Ammon's horn (tissue), 1 donor: ENCODE results near the gene C16orf89.
"Not testable (repeated sequence)": the region's sequence is repeated elsewhere in the genome, so short reads cannot be mapped to it uniquely, and the experiment has no call there.

Experiments used
- DNase-seq: peaks from one replicate; pipeline ENCODE4 v3.0.0-alpha.2; 2016; ENCODE audit warnings: low spot score

C16orf89 gene, protein sequence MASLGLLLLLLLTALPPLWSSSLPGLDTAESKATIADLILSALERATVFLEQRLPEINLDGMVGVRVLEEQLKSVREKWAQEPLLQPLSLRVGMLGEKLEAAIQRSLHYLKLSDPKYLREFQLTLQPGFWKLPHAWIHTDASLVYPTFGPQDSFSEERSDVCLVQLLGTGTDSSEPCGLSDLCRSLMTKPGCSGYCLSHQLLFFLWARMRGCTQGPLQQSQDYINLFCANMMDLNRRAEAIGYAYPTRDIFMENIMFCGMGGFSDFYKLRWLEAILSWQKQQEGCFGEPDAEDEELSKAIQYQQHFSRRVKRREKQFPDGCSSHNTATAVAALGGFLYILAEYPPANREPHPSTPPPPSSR

GRCh38 chr16:5065813-5066212, at the start of gene C16orf89:
Gene C16orf89 (minus strand): TSS chr16:5065956. CDS start chr16:5065908, 48 bp downstream.
- peak; percentile 76 for DNase-seq

GRCh38 chr16:5110933-5111332, 45.2 kb upstream of the C16orf89 start:
- not testable (repeated sequence) for DNase-seq

DNA sequence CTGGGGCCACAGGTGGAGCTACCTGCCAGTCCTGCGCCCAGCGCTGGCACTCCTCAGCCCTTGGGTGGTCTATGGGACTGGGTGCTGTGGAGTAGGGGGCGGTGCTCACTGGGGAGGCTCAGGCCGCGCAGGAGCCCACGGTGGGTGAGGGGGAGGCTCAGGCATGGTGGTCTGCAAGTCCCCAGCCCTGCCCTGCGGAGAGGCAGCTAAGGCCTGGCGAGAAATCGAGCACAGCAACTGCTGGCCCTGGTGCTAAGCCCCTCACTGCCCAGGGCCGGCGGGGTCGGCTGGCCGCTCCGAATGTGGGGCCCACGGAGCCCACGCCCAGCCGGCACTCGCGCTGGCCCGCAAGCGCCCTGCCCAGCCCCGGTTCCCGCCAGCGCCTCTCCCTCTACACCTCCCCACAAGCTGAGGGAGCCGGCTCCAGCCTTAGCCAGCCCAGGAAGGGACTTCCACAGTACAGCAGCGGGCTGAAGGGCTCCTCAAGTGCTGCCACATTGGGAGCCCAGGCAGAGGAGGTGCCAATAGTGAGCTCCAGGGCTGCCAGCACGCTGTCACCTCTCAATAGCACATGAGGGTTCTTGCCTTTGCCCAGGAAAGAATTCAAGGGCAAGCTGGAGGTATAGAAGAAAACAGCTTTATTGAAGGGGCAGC, 42.9 kb upstream of the C16orf89 start:
- DNase-seq: no peak

GRCh38 chr16:5105039-5105438, 39.3 kb upstream of the C16orf89 start:
- not testable (repeated sequence) for DNase-seq

GRCh38 chr16:5103296-5104032, 37.7 kb upstream of the C16orf89 start:
- not testable (repeated sequence) for DNase-seq

DNA sequence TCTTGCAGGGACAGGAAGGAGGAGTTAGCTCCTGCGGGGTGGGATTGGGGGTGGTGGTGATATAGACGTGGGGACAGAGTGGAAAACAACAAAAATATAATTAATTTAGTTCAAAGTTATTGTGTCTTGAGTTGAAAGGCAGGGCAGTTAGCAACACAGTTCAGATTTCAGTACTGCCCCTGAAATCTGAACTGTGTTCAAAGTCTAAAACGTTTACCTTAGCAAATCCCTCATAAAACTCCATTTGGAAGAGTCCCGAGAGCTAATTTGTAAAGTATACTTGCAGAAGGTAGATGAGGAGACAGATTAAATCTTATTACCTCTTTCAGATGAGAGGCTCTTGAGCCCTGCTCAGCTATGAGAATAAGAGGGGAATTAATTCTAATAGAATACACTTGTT, 33.4 kb upstream of the C16orf89 start:
- DNase-seq: not testable (repeated sequence)

DNA sequence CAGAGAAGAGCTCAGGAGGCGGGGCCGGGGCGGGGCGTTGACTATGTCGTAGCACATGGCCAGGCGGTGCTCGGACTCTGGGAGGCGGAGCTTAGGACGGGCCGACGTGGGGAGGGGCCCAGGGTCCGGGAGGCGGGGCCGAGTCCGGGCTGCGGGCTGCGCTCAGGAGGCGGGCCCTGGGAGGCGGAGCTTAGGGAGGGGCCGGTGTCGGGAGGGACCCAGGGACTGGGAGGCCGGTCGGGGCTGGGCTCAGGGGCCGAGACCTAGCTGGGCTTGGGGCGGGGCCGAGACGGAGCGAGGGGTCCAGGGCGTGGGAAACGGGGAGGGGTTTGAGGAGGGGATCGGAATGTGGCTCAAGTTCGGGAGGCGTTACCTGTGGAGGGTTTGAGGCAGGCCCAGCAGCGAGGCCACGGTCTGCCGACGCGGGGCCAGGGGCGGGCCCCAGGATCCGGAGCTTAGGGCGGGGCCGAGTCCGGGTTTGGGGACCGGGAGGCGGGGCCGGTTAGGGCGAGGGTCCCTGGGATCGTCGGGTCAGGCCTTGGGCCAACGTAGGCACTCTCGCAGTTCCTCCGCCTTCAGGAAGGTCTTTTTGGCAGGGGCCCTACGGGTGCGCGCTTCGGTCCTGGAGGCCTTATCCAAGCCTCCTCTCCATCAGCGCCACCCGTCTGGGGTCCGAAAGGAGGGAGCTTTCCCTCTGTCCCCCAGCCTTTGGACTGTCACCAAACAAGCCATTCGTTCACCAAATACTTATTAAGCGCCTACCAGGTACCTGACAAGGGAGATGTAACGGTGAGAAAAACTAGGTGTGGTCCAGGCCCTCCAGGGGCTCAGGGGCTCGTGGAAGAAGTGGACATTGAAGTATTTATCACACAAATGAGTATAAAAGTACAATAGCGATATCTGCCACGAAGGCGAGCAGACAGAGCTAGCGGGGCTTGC, 32.7 kb upstream of the C16orf89 start:
- peak; percentile 71 for DNase-seq

DNA sequence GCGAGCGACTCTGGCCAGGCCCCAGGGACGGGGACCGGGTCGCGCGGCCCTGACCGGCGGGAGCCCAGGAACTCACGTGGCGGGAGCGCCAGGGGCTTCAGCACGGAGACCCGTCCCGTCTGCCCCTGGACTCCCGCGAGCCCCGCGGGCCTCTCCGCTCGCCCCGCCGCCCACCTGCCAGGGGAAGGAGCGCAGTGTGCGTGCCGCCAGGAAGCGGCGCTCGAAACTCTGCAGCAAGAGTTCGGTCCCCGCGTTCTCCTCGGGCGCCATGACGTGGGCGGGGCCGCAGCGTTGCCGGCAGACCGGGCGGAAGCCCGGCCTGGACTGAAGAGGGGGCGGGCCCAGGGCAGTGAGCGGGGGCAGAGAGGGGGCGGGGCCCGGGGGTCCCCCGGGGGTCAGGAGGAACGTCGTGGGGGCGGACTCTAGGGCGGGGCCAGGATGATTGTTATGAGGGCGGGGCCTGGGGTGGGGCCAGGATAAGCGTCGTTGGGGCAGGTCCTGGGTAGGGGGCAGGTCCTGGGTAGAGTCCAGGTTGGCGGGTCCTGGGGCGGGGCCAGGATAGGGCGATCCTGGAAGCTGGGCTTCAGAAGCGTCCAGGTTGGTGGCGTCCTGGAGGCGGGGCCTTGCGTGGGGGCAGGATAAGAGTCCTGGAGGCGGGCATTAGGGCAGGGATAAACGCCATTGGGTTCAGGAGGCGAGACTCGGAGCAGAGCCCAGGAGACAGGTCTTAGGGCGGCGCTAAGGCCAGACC, 31.9 kb upstream of the C16orf89 start, which contains the start of gene EEF2KMT:
TSS of gene EEF2KMT (minus strand) at position 326 of the 751 bp plus-strand sequence. CDS start at position 270, 56 bp downstream.
- DNase-seq: peak; percentile 99

- DNase-seq: peak; percentile 36
These were observed 31.3 kb upstream of the C16orf89 start for GRCh38 chr16:5097061-5097469.

DNA sequence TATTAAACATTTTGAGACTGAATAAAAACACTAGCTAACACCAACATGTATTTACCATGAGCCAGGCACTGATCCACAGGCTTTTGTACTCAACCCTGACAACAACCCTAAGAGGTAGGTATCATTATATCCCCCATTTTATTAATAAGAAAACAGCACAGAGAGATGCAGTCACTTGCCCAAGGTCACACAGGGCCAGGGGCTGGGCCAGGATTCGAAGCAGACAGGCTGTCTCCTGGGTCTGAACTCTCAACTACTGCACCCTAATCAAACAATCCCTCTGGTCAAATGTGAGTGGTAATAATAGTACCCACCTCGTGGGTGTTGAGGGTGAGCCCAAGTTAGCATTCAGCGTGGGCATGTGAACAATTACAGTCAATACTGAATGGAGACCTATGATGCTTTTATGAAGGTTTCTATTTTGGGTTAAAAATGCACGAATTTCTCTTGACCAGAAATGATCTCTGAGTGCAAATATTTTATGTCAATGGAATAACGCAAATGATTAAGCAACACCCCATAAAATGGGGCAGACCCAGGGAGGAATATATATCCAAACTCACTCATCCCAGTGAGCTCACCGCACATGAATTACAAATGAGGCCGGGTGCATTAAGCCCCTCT, 30.8 kb upstream of the C16orf89 start:
- DNase-seq: not testable (repeated sequence)

DNA sequence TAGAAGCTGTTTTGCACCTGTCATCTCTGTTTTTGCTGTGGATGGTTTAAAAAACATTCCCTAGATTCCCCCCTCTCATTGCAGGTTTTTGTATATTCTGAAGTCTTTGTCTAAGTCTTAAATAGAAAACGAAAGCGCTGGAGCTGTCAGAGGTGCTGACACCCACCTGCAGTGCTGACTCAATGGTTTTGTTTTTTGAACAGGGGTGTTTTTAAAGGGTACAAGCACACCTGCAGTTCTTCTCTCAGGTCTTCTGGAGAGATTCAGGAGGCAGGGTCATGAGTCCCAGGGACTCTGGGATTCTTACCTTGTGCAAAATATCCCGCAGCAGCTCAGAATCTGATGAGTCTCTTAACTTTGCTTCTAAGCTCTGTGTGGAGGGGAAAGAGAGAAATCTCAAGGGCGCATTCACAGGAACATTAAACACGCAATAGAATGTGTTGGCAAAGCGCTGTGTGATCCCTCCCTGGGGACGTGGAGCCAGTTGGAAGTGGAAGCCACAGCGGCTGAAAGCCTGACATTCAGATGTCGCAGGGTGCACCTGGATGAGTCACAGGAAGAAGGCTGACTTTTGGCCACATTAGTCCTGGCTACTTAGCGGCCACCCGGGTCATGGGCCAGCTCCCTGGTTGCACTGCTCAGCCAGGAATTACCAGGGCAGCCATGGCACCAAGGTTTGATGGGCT, 29.5 kb upstream of the C16orf89 start:
- not testable (repeated sequence) for DNase-seq

DNA sequence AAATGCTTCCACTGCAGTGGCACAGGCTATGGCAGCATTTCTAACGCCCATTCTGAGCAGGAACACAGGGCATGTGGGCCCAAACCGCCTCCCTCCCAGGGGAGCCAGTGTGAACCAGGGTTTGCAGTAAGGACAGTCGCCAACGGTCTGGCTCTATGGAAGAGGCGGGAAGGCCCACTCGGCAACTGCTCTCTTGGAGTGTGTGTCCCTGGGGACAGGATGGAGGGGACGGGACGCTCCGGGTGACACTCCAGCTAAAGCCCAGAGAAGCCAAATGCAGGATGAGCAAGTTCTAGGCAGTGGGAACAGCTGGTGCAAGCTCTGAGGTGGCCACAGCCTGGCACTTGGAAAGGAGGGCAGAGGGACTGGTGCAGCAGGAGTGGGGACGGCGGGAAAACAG, 28.0 kb upstream of the C16orf89 start:
- DNase-seq: not testable (repeated sequence)

GRCh38 chr16:5093081-5093480, 27.3 kb upstream of the C16orf89 start:
- not testable (repeated sequence) for DNase-seq

DNA sequence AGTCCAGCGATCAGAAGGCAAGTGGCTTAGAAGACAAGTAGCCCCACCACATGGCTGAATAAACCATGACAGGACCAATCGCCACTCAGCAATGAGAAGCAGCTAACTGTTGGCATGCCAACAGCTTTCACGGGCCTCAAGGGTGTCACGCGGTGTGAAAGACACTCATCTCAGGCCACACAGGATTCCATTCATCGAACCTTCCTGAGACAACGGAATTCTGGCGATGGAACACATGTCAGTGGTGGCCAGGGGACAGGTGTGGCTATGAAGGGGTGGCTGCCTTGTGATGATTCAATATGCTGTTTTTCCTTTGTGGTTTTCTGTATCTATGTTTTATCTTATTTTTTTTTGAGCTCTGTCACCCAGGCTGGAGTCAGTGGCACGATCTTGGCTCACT, 24.8 kb upstream of the C16orf89 start:
- not testable (repeated sequence) for DNase-seq

GRCh38 chr16:5089911-5090555, 24.3 kb upstream of the C16orf89 start:
- DNase-seq: not testable (repeated sequence)

DNA sequence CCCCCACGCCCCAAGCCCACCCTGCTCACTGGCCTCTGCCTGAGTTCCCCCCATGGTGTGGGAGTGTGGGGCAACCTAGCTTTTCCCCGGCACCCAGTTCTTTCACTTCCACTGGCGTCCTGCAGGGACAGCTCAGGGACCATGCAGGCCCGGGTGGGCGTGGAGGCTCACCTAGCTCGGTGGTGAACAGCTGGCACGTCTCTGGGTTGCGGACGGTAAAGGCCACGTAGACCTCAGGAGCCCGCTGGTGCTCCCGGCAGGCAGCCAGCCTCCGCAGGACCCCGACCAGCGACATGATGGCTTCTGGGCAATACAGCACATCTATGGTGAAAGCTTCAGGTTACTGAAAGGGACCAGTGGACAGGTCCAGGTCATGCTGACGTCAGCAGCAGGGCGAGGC, 23.2 kb upstream of the C16orf89 start:
- DNase-seq: not testable (repeated sequence)

DNA sequence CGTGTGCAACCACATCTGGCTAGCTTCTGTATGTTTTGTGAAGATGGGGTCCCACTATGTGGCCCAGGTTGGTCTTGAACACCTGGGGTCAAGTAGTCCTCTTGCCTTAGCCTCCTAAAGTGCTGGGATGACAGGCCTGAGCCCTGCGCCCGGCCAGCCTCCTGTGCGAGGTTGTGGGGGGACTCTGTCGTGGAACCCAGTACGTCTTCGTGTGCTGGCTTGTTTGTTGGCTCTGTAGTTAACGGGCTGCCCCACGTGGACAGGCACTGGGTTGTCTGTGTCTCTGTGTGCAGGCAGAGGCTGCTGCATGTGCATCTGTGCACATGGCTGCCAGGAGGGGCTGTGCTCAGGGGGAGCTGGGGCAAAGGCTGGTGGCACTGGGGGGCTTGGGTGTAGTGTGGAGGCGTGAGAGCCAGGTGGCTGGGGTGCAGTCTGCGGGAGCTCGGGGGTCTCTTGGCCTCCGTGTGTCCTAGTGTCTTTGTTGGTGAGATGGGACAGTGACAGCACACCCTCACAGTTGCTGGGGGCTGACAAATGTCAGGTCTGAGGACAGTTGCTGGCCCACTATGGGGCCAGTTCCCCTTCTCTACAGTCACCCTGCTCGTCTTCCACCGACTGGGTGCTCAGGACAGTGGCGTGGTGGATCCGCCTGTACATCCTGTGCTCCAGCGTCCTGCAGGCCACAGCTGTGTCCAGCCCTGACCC, 22.5 kb upstream of the C16orf89 start:
- not testable (repeated sequence) for DNase-seq

DNA sequence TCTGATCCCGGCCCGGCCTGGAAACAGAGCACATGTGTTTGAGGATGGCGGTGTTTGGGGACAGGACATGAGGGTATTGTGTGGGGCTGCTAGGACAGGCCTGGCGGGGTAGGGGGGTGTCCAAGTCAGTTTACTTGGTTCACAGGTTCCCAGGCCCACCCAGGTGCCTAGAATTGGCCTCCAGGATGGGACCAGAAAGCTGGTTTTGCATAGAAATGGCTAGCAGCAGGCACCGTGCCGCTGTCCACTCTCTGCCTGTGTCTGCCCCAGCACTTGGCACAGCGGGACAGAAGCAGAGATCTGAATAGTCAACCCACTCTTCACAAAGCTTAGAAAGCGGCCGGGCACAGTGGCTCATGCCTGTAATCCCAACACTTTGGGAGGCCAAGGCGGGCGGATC, 20.0 kb upstream of the C16orf89 start:
- not testable (repeated sequence) for DNase-seq
